PFSK-1 (cell line): ENCODE measurements around the gene MCOLN2.

Experiments
- FOXP2 ChIP-seq: optimal IDR thresholded peaks from 2 replicates; pipeline ENCODE3; 2011; ENCODE audit warnings: borderline replicate concordance, control low read depth, inconsistent platforms; ENCODE audit not compliant: insufficient read depth; ENCODE audit errors: extremely low read length, extremely low read depth
- POLR2AphosphoS5 ChIP-seq: IDR thresholded peaks from 2 replicates; pipeline ENCODE4 v1.6.1; 2012; ENCODE audit warnings: low read depth, mild to moderate bottlenecking, control low read depth, low read length, moderate library complexity
- SIN3A ChIP-seq: IDR thresholded peaks from 2 replicates; pipeline ENCODE4 v1.6.1; 2012; ENCODE audit warnings: mild to moderate bottlenecking, low read length, moderate library complexity, borderline replicate concordance; ENCODE audit not compliant: insufficient read depth
- TAF1 ChIP-seq: IDR thresholded peaks from 2 replicates; pipeline ENCODE4 v1.6.1; 2012; ENCODE audit warnings: low read length, control low read depth, borderline replicate concordance; ENCODE audit not compliant: insufficient read depth
- TF ChIP-seq, protein P1 (sequence below), 2 experiments: IDR thresholded peaks; 2 replicates each; pipeline versions ENCODE4 v1.6.1 to v1.8.0; 2011 to 2012; ENCODE audit warnings: low read depth in 2 of 2, low read length in 2 of 2, control low read depth in 1 of 2, inconsistent platforms in 1 of 2, mild to moderate bottlenecking in 1 of 2, moderate library complexity in 1 of 2; ENCODE audit not compliant: insufficient read depth in 1 of 2

The MCOLN2 gene

DNA sequence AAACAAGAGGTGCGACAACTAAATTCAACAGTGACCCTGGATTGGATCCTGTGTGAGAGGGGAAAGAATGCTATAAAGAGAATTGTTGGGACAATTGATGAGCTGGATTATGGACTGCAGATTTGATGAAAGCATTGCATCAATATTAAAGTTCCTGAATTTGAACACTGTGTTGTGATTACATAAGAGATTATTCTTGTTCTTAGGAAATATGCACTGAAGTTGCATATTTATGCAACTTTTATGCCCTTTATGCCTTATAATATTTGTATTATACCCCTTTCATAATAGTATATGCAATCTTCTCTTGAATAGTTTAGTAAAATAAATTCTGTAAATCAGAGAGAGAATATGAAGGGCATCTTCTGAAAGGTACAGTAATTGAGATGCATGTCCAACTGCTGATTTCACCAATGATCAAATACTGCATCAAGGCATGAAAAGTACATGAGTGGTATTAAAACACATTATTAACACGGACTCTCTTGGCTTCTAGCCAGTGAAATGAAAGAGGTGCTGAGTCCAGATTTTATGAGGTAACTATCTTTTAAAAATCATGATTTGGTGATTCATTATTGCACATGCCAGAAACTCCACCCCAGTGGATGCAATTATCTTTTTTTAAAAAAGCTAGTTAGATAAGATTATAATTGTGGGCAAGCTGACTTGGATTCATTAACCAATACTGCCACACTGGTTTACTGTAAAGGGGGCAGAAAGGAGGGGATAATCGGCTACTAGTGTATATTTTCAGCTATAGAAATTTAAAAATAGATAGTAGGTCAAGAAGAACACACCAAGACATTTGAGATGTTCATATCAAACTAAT, 84.0 kb downstream of the MCOLN2 start:
- TF ChIP-seq SIN3A, result no peak
- TF ChIP-seq, protein P1, sequence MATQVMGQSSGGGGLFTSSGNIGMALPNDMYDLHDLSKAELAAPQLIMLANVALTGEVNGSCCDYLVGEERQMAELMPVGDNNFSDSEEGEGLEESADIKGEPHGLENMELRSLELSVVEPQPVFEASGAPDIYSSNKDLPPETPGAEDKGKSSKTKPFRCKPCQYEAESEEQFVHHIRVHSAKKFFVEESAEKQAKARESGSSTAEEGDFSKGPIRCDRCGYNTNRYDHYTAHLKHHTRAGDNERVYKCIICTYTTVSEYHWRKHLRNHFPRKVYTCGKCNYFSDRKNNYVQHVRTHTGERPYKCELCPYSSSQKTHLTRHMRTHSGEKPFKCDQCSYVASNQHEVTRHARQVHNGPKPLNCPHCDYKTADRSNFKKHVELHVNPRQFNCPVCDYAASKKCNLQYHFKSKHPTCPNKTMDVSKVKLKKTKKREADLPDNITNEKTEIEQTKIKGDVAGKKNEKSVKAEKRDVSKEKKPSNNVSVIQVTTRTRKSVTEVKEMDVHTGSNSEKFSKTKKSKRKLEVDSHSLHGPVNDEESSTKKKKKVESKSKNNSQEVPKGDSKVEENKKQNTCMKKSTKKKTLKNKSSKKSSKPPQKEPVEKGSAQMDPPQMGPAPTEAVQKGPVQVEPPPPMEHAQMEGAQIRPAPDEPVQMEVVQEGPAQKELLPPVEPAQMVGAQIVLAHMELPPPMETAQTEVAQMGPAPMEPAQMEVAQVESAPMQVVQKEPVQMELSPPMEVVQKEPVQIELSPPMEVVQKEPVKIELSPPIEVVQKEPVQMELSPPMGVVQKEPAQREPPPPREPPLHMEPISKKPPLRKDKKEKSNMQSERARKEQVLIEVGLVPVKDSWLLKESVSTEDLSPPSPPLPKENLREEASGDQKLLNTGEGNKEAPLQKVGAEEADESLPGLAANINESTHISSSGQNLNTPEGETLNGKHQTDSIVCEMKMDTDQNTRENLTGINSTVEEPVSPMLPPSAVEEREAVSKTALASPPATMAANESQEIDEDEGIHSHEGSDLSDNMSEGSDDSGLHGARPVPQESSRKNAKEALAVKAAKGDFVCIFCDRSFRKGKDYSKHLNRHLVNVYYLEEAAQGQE (IDR thresholded peaks at IDR 0.05; ENCODE audit: insufficient read depth in 1 of 2, low read depth in 2 of 2, low read length in 2 of 2), result no peak
- TF ChIP-seq POLR2AphosphoS5, result no peak
- no peak for TF ChIP-seq TAF1
- TF ChIP-seq FOXP2, result no peak

DNA sequence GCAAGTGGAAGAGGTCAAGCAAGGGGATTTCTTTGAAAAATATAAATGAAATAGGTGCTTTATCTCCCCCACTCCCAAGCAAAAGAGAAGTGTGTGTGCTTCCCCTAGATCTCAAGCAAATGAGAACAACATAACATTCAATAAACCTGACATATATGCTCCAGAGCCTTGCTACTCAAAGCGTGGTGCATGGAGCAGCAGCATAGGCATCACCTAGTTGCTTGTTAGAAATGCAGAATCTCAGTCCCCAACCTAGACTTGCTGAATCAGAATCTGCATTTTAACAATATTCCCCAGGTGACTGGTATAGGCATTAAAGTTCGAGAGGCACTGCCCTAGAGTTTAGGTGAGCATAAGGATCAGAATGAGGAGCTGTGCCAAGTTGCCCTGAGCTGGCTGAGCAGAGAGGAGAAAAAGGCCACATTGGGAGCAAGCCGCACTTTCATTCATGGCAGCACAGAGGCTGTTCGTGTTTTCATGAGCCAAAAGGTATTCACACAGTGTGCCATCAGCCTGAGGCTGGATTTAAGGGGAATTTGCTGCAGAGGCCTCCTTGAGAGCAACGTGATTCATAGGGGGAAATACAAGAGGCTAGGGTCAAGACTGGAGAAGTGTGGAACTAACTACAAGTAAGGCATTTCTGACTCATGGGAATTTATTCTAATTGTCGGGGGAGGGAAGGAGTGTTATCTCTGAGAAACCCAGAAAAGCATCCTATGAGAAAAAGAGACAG, 89.7 kb downstream of the MCOLN2 start:
- no peak for TF ChIP-seq POLR2AphosphoS5
- TF ChIP-seq TAF1, result no peak
- TF ChIP-seq, protein P1 (IDR thresholded peaks at IDR 0.05; ENCODE audit: insufficient read depth in 1 of 2, low read depth in 2 of 2, low read length in 2 of 2), result no peak
- no peak for TF ChIP-seq SIN3A
- no peak for TF ChIP-seq FOXP2

DNA sequence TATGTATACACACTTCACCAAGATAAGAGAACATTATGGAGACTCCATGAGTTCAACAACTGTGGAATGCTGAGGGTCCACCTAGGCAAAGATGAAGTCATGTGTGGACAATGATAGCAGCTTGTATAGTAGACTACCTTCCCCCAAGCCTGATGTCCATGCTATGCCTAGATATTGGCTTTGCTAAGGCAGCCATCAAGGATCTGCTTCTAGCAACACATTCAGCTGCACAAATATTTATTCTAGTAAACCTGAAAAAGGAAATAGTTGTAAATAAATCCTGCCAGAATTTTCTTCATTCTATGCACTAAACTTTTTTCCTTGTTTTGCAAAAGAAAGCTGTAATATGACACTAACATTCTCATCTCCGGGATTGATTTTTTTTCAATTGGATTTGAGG, 96.9 kb downstream of the MCOLN2 start:
- TF ChIP-seq POLR2AphosphoS5 (no peak), FOXP2 (no peak), TAF1 (no peak), SIN3A (no peak)
- TF ChIP-seq, protein P1 (IDR thresholded peaks at IDR 0.05; ENCODE audit: insufficient read depth in 1 of 2, low read depth in 2 of 2, low read length in 2 of 2), result no peak

DNA sequence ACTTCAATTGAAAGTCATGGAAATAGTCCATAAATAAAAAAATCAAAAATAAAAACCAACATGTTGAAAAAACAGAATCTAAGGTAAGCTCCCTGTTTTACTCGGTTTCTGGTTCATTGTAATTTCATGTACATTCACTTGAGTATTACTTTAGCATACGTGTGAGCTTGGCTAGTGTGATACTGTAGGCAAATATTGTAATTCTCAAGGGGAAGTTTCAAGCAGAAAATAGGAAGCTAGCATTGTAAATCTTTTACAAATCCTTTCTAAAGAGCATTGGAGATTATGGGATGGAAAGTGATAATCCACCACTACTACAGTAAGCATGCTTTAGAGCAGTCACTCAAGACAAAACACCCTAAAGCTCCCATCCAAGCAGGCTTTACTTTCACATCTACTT, 100.6 kb downstream of the MCOLN2 start:
- TF ChIP-seq TAF1 (no peak), POLR2AphosphoS5 (no peak), SIN3A (no peak), FOXP2 (no peak)
- TF ChIP-seq, protein P1 (IDR thresholded peaks at IDR 0.05; ENCODE audit: insufficient read depth in 1 of 2, low read depth in 2 of 2, low read length in 2 of 2), result no peak
